GM18870 (cell line): ENCODE results near the gene CHEK2.
"Not testable (repeated sequence)": the region's sequence is repeated elsewhere in the genome, so short reads cannot be mapped to it uniquely, and the experiment has no call there.

Experiments used
- ATAC-seq: cut with Tn5 transposase; IDR thresholded peaks from one replicate; pipeline ENCODE4 v1.9.1; 2021; ENCODE audit warnings: moderate library complexity; ENCODE audit not compliant: unreplicated experiment

Gene CHEK2

GRCh38 chr22:28742562-28742962, 942 bp upstream of the CHEK2 start:
- no peak for ATAC-seq

GRCh38 chr22:28741200-28741784, 328 bp downstream of the CHEK2 start:
- ATAC-seq: no peak

- ATAC-seq: not testable (repeated sequence)
These were observed 2.7 kb downstream of the CHEK2 start for GRCh38 chr22:28738876-28739275.

GRCh38 chr22:28737701-28738100, 3.9 kb downstream of the CHEK2 start:
- ATAC-seq: no peak

GRCh38 chr22:28736301-28737155, 5.1 kb downstream of the CHEK2 start:
- ATAC-seq: no peak

GRCh38 chr22:28734393-28734792, 7.2 kb downstream of the CHEK2 start:
- ATAC-seq: no peak

- ATAC-seq: no peak
These were observed 11.4 kb downstream of the CHEK2 start for GRCh38 chr22:28730179-28730578.

- ATAC-seq: no peak
These were observed 12.9 kb downstream of the CHEK2 start for GRCh38 chr22:28728621-28729313.

GRCh38 chr22:28728002-28728401, 13.6 kb downstream of the CHEK2 start:
- ATAC-seq: no peak

GRCh38 chr22:28718044-28718443, 23.6 kb downstream of the CHEK2 start:
- no peak for ATAC-seq

- no peak for ATAC-seq
These were observed 24.9 kb downstream of the CHEK2 start for GRCh38 chr22:28716686-28717085.

- no peak for ATAC-seq
These were observed 26.0 kb downstream of the CHEK2 start for GRCh38 chr22:28715611-28716010.

- ATAC-seq: no peak
These were observed 27.5 kb downstream of the CHEK2 start for GRCh38 chr22:28714043-28714628.

GRCh38 chr22:28711820-28712777, 29.5 kb downstream of the CHEK2 start:
- no peak for ATAC-seq

GRCh38 chr22:28711341-28711740, 30.3 kb downstream of the CHEK2 start:
- no peak for ATAC-seq

- ATAC-seq: no peak
These were observed 30.9 kb downstream of the CHEK2 start for GRCh38 chr22:28710576-28711191.

GRCh38 chr22:28710107-28710506, 31.5 kb downstream of the CHEK2 start:
- no peak for ATAC-seq

GRCh38 chr22:28706845-28707244, 34.8 kb downstream of the CHEK2 start:
- ATAC-seq: no peak

GRCh38 chr22:28703436-28703835, 38.2 kb downstream of the CHEK2 start:
- no peak for ATAC-seq

- no peak for ATAC-seq
These were observed 38.7 kb downstream of the CHEK2 start for GRCh38 chr22:28702891-28703290.
